ENCODE data around the gene PCNT. TPM values are rescaled to one million over a fixed set of nuclear protein-coding genes. Genes with fewer than 3 reads are reported as not detected.
"Not testable (repeated sequence)": the region's sequence is repeated elsewhere in the genome, so short reads cannot be mapped to it uniquely, and the experiment has no call there.

Gene PCNT
- total and polyA plus RNA-seq, 4 donors = 6.4 to 33.0 (median 26.2) TPM

- Histone ChIP-seq H3K27me3 (ENCODE audit: control insufficient read depth in 1 of 2, insufficient read depth in 2 of 2, low read length in 1 of 2) (no peaks in the 10 kb centered on the region), H3K4me3 (ENCODE audit: low read length in 2 of 2) (no peak overlapping the region), H3K36me3 (ENCODE audit: control insufficient read depth in 1 of 2, insufficient read depth in 2 of 2, low read length in 1 of 2) (peaks cover 0 to 9% of the 10 kb centered on the region in 2 donors), H3K4me1 (ENCODE audit: control insufficient read depth in 1 of 2, insufficient read depth in 2 of 2, low read length in 2 of 2) (no peaks in the 10 kb centered on the region), H3K27ac (ENCODE audit: low read depth in 1 of 2, low read length in 2 of 2) (no peak overlapping the region), H3K9me3 (ENCODE audit: control insufficient read depth, low read length) (no peaks in the 10 kb centered on the region)
- 96% methylated on average over 20 of the region's 20 CpGs for WGBS, 2 donors
- intact Hi-C loops (cut with DNase I) = no loop called here
- DNase-seq = no peak
- no peak for ATAC-seq (ENCODE audit: low FRiP score)
Observed at GRCh38 chr21:46366966-46367365, 43.0 kb downstream of the PCNT start.

DNA sequence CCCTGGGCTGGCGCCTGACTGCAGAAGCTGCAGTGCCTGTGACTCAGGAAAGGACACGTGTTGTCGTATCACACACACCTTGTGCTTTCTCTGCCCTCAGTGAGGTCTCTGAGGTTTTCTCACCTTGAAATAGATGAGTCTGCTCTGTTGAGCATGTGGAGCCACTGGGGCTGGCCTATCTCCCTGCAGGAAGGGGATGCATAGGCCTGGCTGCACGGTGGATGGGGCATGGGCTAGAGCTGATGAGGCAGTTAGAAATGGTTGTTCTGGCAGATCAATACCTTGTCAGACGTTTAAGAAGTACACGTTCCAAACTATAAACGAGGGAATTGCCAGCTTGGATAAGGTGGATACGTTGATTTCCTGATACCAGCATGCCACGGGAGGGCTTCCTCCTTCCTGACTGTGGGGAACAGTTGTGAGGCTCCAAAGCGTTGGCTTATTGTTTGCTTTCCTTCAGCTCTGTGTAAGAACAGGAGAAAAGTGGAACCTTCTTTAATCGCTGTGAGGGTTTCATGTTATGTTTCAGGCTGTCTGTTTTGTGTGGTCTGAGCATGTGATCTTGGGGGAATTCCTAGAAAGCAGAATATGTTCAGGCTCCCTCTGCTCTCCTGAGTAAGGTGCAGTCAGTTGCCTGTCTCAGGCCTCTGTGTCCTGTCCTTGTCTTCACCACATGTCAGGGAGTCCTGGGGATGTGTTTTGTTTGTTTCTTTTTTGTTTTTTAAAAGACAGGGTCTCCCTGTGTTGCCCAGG is 44.8 kb downstream of the PCNT start:
- Histone ChIP-seq H3K4me1 (ENCODE audit: control insufficient read depth in 1 of 2, insufficient read depth in 2 of 2, low read length in 2 of 2) (no peaks in the 10 kb centered on the region), H3K27ac (ENCODE audit: low read depth in 1 of 2, low read length in 2 of 2) (no peak overlapping the region), H3K9me3 (ENCODE audit: control insufficient read depth, low read length) (no peaks in the 10 kb centered on the region), H3K36me3 (ENCODE audit: control insufficient read depth in 1 of 2, insufficient read depth in 2 of 2, low read length in 1 of 2) (peaks cover 0 to 8% of the 10 kb centered on the region in 2 donors), H3K27me3 (ENCODE audit: control insufficient read depth in 1 of 2, insufficient read depth in 2 of 2, low read length in 1 of 2) (no peaks in the 10 kb centered on the region), H3K4me3 (ENCODE audit: low read length in 2 of 2) (no peak overlapping the region)
- WGBS, 2 donors = 78 to 80% methylated on average over 11 of the region's 11 CpGs
- no peak for ATAC-seq (ENCODE audit: low FRiP score)
- intact Hi-C loops (cut with DNase I) = no loop called here
- DNase-seq = no peak

GRCh38 chr21:46369520-46370235 is 45.7 kb downstream of the PCNT start:
- peaks cover 0 to 7% of the 10 kb centered on the region in 2 donors for H3K36me3 ChIP-seq (ENCODE audit: control insufficient read depth in 1 of 2, insufficient read depth in 2 of 2, low read length in 1 of 2)
- H3K9me3 ChIP-seq (ENCODE audit: control insufficient read depth, low read length) = no peaks in the 10 kb centered on the region
- ATAC-seq (ENCODE audit: low FRiP score) (no peak), DNase-seq (no peak)
- H3K27ac ChIP-seq (ENCODE audit: low read depth in 1 of 2, low read length in 2 of 2) = no peak overlapping the region
- no peaks in the 10 kb centered on the region for H3K4me1 ChIP-seq (ENCODE audit: control insufficient read depth in 1 of 2, insufficient read depth in 2 of 2, low read length in 2 of 2)
- intact Hi-C loops (cut with DNase I) = no loop called here
- WGBS, 2 donors = 88 to 89% methylated on average over 20 of the region's 20 CpGs
- H3K4me3 ChIP-seq (ENCODE audit: low read length in 2 of 2) = no peak overlapping the region
- no peaks in the 10 kb centered on the region for H3K27me3 ChIP-seq (ENCODE audit: control insufficient read depth in 1 of 2, insufficient read depth in 2 of 2, low read length in 1 of 2)

GRCh38 chr21:46371204-46372013 is 47.5 kb downstream of the PCNT start:
- no peaks in the 10 kb centered on the region for H3K9me3 ChIP-seq (ENCODE audit: control insufficient read depth, low read length)
- H3K4me3 ChIP-seq (ENCODE audit: low read length in 2 of 2) = no peak overlapping the region
- no peaks in the 10 kb centered on the region for H3K4me1 ChIP-seq (ENCODE audit: control insufficient read depth in 1 of 2, insufficient read depth in 2 of 2, low read length in 2 of 2)
- ATAC-seq (ENCODE audit: low FRiP score) (peak; percentile 9), DNase-seq (no peak)
- no peaks in the 10 kb centered on the region for H3K27me3 ChIP-seq (ENCODE audit: control insufficient read depth in 1 of 2, insufficient read depth in 2 of 2, low read length in 1 of 2)
- H3K36me3 ChIP-seq (ENCODE audit: control insufficient read depth in 1 of 2, insufficient read depth in 2 of 2, low read length in 1 of 2) = peaks cover 0 to 7% of the 10 kb centered on the region in 2 donors
- intact Hi-C loops (cut with DNase I) = no loop called here
- H3K27ac ChIP-seq (ENCODE audit: low read depth in 1 of 2, low read length in 2 of 2) = no peak overlapping the region
- 93 to 95% methylated on average over 16 of the region's 16 CpGs for WGBS, 2 donors

DNA sequence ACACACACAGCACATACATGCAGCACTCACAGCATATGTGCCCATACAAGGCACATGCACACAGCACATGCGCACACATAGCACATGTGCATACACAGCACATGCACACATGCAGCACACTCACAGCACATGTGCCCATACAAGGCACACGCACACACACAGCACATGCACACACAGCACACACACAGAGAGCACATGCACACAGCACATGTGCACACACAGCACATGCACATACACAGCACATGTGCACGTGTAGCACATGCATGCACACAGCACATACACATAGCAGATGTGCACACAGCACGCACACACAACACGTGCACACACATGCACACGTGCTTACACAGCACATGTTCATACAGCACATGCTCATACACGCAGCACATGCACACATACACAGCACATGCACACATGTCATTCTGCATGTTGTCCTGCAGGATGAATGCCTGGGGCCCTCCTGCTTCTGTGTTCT is 48.1 kb downstream of the PCNT start:
- H3K4me1 ChIP-seq (ENCODE audit: control insufficient read depth in 1 of 2, insufficient read depth in 2 of 2, low read length in 2 of 2) = no peaks in the 10 kb centered on the region
- H3K4me3 ChIP-seq (ENCODE audit: low read length in 2 of 2) = no peak overlapping the region
- H3K27ac ChIP-seq (ENCODE audit: low read depth in 1 of 2, low read length in 2 of 2) = no peak overlapping the region
- H3K27me3 ChIP-seq (ENCODE audit: control insufficient read depth in 1 of 2, insufficient read depth in 2 of 2, low read length in 1 of 2) = no peaks in the 10 kb centered on the region
- intact Hi-C loops (cut with DNase I) = no loop called here
- no peaks in the 10 kb centered on the region for H3K9me3 ChIP-seq (ENCODE audit: control insufficient read depth, low read length)
- peaks cover 0 to 7% of the 10 kb centered on the region in 2 donors for H3K36me3 ChIP-seq (ENCODE audit: control insufficient read depth in 1 of 2, insufficient read depth in 2 of 2, low read length in 1 of 2)
- DNase-seq = no peak
- peak; percentile 9 for ATAC-seq (ENCODE audit: low FRiP score)
- 96 to 97% methylated on average over 7 of the region's 7 CpGs for WGBS, 2 donors

DNA sequence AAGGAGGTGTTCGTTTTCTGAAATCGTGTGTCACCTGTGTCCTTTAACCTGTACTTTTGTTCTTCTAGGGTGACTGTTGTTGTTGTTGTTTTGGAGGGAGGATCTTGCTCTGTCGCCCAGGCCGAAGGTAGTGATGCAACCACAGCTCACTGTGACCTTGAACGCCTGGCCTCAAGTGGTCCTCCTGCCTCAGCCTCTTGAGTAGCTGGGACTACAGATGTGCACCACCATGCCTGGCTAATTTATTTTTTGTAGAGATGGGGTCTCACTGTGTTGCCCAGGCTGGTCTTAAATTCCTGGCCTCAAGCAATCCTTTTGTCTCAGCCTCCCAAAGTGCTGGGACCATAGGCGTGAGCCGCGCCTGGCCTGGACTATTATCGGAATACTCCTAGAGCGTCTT is 49.0 kb downstream of the PCNT start:
- H3K27ac ChIP-seq (ENCODE audit: low read depth in 1 of 2, low read length in 2 of 2); DNase-seq; H3K4me3 ChIP-seq (ENCODE audit: low read length in 2 of 2); ATAC-seq (ENCODE audit: low FRiP score); intact Hi-C loops (cut with DNase I); H3K27me3 ChIP-seq (ENCODE audit: control insufficient read depth in 1 of 2, insufficient read depth in 2 of 2, low read length in 1 of 2); H3K9me3 ChIP-seq (ENCODE audit: control insufficient read depth, low read length); H3K4me1 ChIP-seq (ENCODE audit: control insufficient read depth in 1 of 2, insufficient read depth in 2 of 2, low read length in 2 of 2); H3K36me3 ChIP-seq (ENCODE audit: control insufficient read depth in 1 of 2, insufficient read depth in 2 of 2, low read length in 1 of 2): not testable (repeated sequence)
- 92 to 95% methylated on average over 10 of the region's 10 CpGs for WGBS, 2 donors

DNA sequence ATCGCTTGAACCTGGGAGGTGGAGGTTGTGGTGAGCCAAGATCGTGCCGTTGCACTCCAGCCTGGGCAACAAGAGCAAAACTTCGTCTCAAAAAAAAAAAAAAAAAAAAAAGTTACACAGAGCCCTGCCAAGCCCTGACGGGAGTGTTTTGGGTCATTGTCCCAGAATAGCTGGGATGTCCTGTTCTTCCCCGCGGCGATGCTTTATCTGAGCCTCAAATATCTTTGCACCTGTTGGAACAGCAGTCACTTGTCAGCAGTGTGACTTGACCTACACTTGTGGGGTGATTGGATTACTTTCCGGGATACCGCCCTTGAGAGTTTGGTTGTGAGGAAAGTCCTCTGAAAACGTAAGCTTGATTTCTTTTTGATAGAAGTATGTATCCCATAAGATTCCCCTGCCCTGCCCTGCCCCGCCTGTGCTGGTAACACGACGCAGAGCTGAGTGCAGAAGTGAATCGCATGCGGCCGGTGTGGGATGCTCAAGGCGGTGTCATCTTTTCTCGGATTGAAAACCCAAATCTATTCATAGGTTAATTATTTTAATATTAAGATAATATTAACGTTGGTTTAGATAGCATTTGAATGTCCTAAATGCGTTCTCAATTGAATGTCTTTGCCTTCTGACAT is 50.9 kb downstream of the PCNT start:
- H3K27ac ChIP-seq (ENCODE audit: low read depth in 1 of 2, low read length in 2 of 2) = no peak overlapping the region
- intact Hi-C loops (cut with DNase I) = no loop called here
- H3K4me3 ChIP-seq (ENCODE audit: low read length in 2 of 2) = no peak overlapping the region
- H3K36me3 ChIP-seq (ENCODE audit: control insufficient read depth in 1 of 2, insufficient read depth in 2 of 2, low read length in 1 of 2) = peaks cover 0 to 4% of the 10 kb centered on the region in 2 donors
- ATAC-seq (ENCODE audit: low FRiP score) = no peak
- H3K27me3 ChIP-seq (ENCODE audit: control insufficient read depth in 1 of 2, insufficient read depth in 2 of 2, low read length in 1 of 2) = no peaks in the 10 kb centered on the region
- no peak for DNase-seq
- no peaks in the 10 kb centered on the region for H3K4me1 ChIP-seq (ENCODE audit: control insufficient read depth in 1 of 2, insufficient read depth in 2 of 2, low read length in 2 of 2)
- no peaks in the 10 kb centered on the region for H3K9me3 ChIP-seq (ENCODE audit: control insufficient read depth, low read length)
- 87 to 88% methylated on average over 21 of the region's 21 CpGs for WGBS, 2 donors

DNA sequence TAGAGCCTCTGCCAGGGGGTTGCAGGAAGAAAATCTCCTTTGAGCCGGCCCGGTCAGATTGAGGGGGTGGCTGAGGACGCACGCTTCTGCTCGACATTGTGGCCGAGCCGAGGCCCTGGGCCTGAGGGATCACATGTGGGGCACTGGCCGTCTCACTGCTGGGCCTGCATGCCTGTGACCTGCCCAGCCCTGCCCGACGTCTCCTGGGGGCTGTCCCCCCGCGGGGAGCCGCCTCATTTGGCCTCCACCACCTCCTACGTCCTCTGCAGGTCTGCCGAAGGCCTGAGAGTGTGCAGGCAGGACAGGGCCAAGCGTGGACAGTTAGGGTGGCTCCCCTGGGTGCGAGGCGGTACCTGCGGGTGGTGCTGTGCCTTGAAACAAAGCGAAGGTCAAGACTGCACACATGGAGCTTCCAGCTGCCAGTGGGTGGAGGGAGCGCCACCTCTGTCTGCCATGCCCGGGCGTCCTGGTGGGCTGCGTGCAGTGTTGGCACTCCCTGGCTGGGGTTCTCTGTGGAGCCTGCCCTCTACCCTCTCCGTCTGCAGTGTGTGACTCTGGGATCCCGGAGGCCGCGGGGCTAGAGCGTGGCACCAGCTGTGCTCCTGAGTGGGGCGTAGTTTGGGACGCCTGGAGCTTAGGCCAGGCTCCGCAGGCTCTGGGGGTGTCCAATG is 51.7 kb downstream of the PCNT start:
- no peaks in the 10 kb centered on the region for H3K4me1 ChIP-seq (ENCODE audit: control insufficient read depth in 1 of 2, insufficient read depth in 2 of 2, low read length in 2 of 2)
- H3K4me3 ChIP-seq (ENCODE audit: low read length in 2 of 2) = no peak overlapping the region
- DNase-seq (no peak), ATAC-seq (ENCODE audit: low FRiP score) (no peak)
- intact Hi-C loops (cut with DNase I) = no loop called here
- H3K36me3 ChIP-seq (ENCODE audit: control insufficient read depth in 1 of 2, insufficient read depth in 2 of 2, low read length in 1 of 2) = peaks cover 0 to 4% of the 10 kb centered on the region in 2 donors
- no peaks in the 10 kb centered on the region for H3K27me3 ChIP-seq (ENCODE audit: control insufficient read depth in 1 of 2, insufficient read depth in 2 of 2, low read length in 1 of 2)
- H3K27ac ChIP-seq (ENCODE audit: low read depth in 1 of 2, low read length in 2 of 2) = no peak overlapping the region
- no peaks in the 10 kb centered on the region for H3K9me3 ChIP-seq (ENCODE audit: control insufficient read depth, low read length)
- 91 to 94% methylated on average over 31 to 32 of the region's 32 CpGs for WGBS, 2 donors

Measured in aorta (tissue), 5 donors.